Upper lobe of left lung (tissue), 6 donors: ENCODE data around the gene PSORS1C2. TPM values are rescaled to one million over a fixed set of nuclear protein-coding genes. Genes with fewer than 3 reads are reported as not detected.
A peak's percentile ranks its signal among the peaks of the same experiment; 100 is the strongest.

Experiments
- ATAC-seq, 2 donors: fragments of 200-7000 bp; cut with Tn5 transposase; one replicate each; pipeline ENCODE4 v1.9.1; 2022; ENCODE audit warnings: mild to moderate bottlenecking in 2 of 2, moderate library complexity in 2 of 2; ENCODE audit not compliant: low FRiP score in 2 of 2
- DNase-seq, 2 donors: peaks; one replicate each; pipeline ENCODE4 v3.0.0-alpha.2; 2019 to 2020
- H3K27ac ChIP-seq, 4 donors: fragments of 200-600 bp; sonication (generic); one replicate each; pipeline ENCODE4 v1.5.1; 2016 to 2019
- H3K27me3 ChIP-seq, 4 donors: fragments of 200-600 bp; sonication (generic); one replicate each; pipeline ENCODE4 v1.5.1; 2017 to 2019
- H3K36me3 ChIP-seq, 4 donors: fragments of 200-600 bp; sonication (generic); one replicate each; pipeline ENCODE4 v1.5.1; 2016 to 2019
- H3K4me1 ChIP-seq, 4 donors: fragments of 200-600 bp; sonication (generic); one replicate each; pipeline ENCODE4 v1.5.1; 2018 to 2019
- H3K4me3 ChIP-seq, 4 donors: fragments of 200-600 bp; sonication (generic); one replicate each; pipeline ENCODE4 v1.5.1; 2017 to 2019; ENCODE audit warnings: mild to moderate bottlenecking in 2 of 4, moderate library complexity in 1 of 4
- H3K9me3 ChIP-seq, 4 donors: fragments of 200-600 bp; sonication (generic); one replicate each; pipeline ENCODE4 v1.5.1; 2018 to 2019
- CTCF ChIP-seq, 6 experiments: fragments of 450-650 bp in 4 of 6; fragments of 200-600 bp in 2 of 6; sonication (generic) in 2 of 6; IDR thresholded peaks; one replicate each; pipeline ENCODE4 v1.5.1; 2016 to 2019; ENCODE audit warnings: antibody characterized with exemption in 6 of 6
- EP300 ChIP-seq, 4 donors: sonication (generic); formaldehyde crosslinking; IDR thresholded peaks; one replicate each; pipeline ENCODE4 v1.5.1; 2017; ENCODE audit warnings: antibody characterized with exemption in 4 of 4, control low read depth in 2 of 4
- POLR2A ChIP-seq, 4 donors: fragments of 450-650 bp; IDR thresholded peaks; one replicate each; pipeline ENCODE4 v1.5.1; 2016 to 2017; ENCODE audit warnings: antibody characterized with exemption in 4 of 4, mild to moderate bottlenecking in 2 of 4
- POLR2AphosphoS5 ChIP-seq, 2 donors: sonication (generic); formaldehyde crosslinking; IDR thresholded peaks; one replicate each; pipeline ENCODE4 v1.5.1; 2017; ENCODE audit warnings: antibody characterized with exemption in 2 of 2
- WGBS, 2 donors: methylation state at CpG; one replicate each; pipeline ENCODE4 v1.1.5; 2017 to 2018; 5-methylcytosine and 5-hydroxymethylcytosine counted together
- total RNA-seq, 6 donors: library from RNA; depleted of rRNA in 4 of 6; stranded (reverse); fragments of >200 nt in 4 of 6; gene quantifications; one replicate each; pipeline versions ENCODE4 v1.1.0 to v1.2.1, GENCODE V29; 2016 to 2021
- donor health status: DM: no; HTN: no; CAD: no; lungs with moderate emphysema.
- donor health status: DM: no; HTN: yes; CAD: no; lungs with severe emphysema.

PSORS1C2 gene
- total RNA-seq, 6 donors from 2014 or later, result not detected

GRCh38 chr6:31120151-31120915 lies 18.5 kb downstream of the PSORS1C2 start, which contains the start of gene CDSN:
TSS of gene CDSN (minus strand) at chr6:31120446. CDS start at chr6:31120419, 27 bp downstream.
- no peak within 1 kb of the TSS for H3K27ac ChIP-seq
- no peak within 1 kb of the TSS for H3K4me3 ChIP-seq
- ATAC-seq (no peak), DNase-seq (no peak)
- no peak for TF ChIP-seq POLR2A (IDR thresholded peaks at IDR 0.05)
- no peaks in the 10 kb centered on the region for H3K9me3 ChIP-seq
- H3K36me3 ChIP-seq, result no peaks in the 10 kb centered on the region
- H3K27me3 ChIP-seq, result no peaks in the 10 kb centered on the region
- peaks cover 12 to 22% (median 15%) of the 10 kb centered on the region in 4 donors for H3K4me1 ChIP-seq
- 79 to 82% methylated on average over 25 of the region's 26 CpGs for WGBS, 2 donors

- H3K27ac ChIP-seq, result no peak overlapping the region
- no peaks in the 10 kb centered on the region for H3K36me3 ChIP-seq
- H3K4me1 ChIP-seq, result peaks cover 14 to 33% (median 23%) of the 10 kb centered on the region in 4 donors
- WGBS, 2 donors, result 86 to 88% methylated on average over 7 of the region's 7 CpGs
- ATAC-seq, result no peak
- H3K9me3 ChIP-seq, result no peaks in the 10 kb centered on the region
- no peak for DNase-seq
- no peaks in the 10 kb centered on the region for H3K27me3 ChIP-seq
- H3K4me3 ChIP-seq, result no peak overlapping the region
- TF ChIP-seq CTCF (IDR thresholded peaks at IDR 0.05) (no peak), POLR2A (IDR thresholded peaks at IDR 0.05) (no peak), EP300 (IDR thresholded peaks at IDR 0.05) (no peak), POLR2AphosphoS5 (IDR thresholded peaks at IDR 0.05) (no peak)
Measured at GRCh38 chr6:31118178-31118577, 20.7 kb downstream of the PSORS1C2 start.

- WGBS, 2 donors, result 73 to 77% methylated on average over 3 to 18 of the region's 19 CpGs
- ATAC-seq (peak in 1 of 2 donors; percentile 24), DNase-seq (no peak)
- no peaks in the 10 kb centered on the region for H3K27me3 ChIP-seq
- no peak overlapping the region for H3K4me3 ChIP-seq
- peak overlapping the region in 1 of 4 donors; percentile 20 for H3K27ac ChIP-seq
- TF ChIP-seq EP300 (IDR thresholded peaks at IDR 0.05), result no peak
- no peak for TF ChIP-seq POLR2A (IDR thresholded peaks at IDR 0.05)
- no peak for TF ChIP-seq POLR2AphosphoS5 (IDR thresholded peaks at IDR 0.05)
- TF ChIP-seq CTCF (IDR thresholded peaks at IDR 0.05), result no peak
- no peaks in the 10 kb centered on the region for H3K36me3 ChIP-seq
- peaks cover 7 to 26% (median 14%) of the 10 kb centered on the region in 4 donors for H3K4me1 ChIP-seq
- no peaks in the 10 kb centered on the region for H3K9me3 ChIP-seq
Measured at GRCh38 chr6:31116661-31117385, 22.0 kb downstream of the PSORS1C2 start.

GRCh38 chr6:31115941-31116560 lies 22.8 kb downstream of the PSORS1C2 start:
- 89 to 92% methylated on average over 12 of the region's 12 CpGs for WGBS, 2 donors
- H3K27ac ChIP-seq, result no peak overlapping the region
- ATAC-seq, result no peak

More at GRCh38 chr6:31115941-31116560, 22.8 kb downstream of the PSORS1C2 start:
- H3K36me3 ChIP-seq, result no peaks in the 10 kb centered on the region
- peak in 1 of 2 donors; percentile 58 for DNase-seq
- no peak overlapping the region for H3K4me3 ChIP-seq
- no peaks in the 10 kb centered on the region for H3K27me3 ChIP-seq
- H3K9me3 ChIP-seq, result no peaks in the 10 kb centered on the region
- TF ChIP-seq POLR2AphosphoS5 (IDR thresholded peaks at IDR 0.05), result no peak
- no peak for TF ChIP-seq EP300 (IDR thresholded peaks at IDR 0.05)
- no peak for TF ChIP-seq POLR2A (IDR thresholded peaks at IDR 0.05)
- no peak for TF ChIP-seq CTCF (IDR thresholded peaks at IDR 0.05)
- peaks cover 7 to 26% (median 14%) of the 10 kb centered on the region in 4 donors for H3K4me1 ChIP-seq
